NK-92 (cell line): Measurements from ENCODE around the gene HLA-F.
A peak's percentile ranks its signal among the peaks of the same experiment; 100 is the strongest.

Experiments
- DNase-seq: peaks from one replicate; lab custom pipeline; 2025; ENCODE audit not compliant: unreplicated experiment; lab: John Stamatoyannopoulos, UW

HLA-F gene

DNA sequence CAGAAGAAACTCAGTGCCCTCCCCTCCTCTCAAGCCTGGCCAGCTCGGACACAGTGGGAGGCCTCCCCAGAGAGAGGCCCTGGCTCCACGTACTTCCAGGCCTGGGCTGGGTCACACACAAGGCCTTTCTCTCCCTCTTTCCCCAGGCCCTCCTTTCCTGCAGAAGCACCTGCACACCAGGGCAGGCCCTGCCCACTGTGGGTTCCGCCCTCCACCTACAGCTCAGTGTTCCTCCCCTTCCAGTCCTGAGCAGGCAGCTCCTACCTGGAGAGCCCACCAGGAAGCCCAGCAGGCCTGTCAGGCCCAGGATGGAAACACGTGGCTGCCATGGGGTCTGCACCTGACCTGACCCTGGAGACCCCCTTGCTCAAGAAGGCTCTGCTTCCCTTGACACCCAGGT is 18.9 kb downstream of the HLA-F start:
- no peak for DNase-seq

GRCh38 chr6:29743025-29743424 is 19.8 kb downstream of the HLA-F start:
- DNase-seq: no peak

GRCh38 chr6:29743568-29743967 is 20.3 kb downstream of the HLA-F start:
- DNase-seq: no peak

GRCh38 chr6:29744131-29744530 is 20.9 kb downstream of the HLA-F start:
- no peak for DNase-seq

GRCh38 chr6:29744621-29745020 is 21.4 kb downstream of the HLA-F start:
- DNase-seq: no peak

DNA sequence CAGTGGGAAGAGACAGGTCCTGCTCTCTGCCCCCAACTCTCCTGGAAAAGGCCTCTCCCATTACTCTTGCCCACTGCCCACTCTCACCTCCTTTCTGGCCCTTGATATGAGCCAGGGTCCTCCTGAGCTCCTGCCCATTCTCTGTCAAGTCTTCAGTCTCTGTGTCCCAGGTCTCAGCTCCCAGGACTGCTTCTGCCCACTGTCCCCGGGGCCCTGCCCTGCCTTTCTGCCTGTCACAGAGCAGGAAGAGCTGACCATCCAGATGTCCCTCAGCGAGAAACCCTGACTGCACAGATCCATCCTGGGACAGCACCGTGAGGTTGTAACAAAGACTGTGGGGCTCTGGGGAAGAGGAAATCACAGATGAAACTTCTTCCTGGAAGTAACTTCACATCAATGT is 22.2 kb downstream of the HLA-F start:
- DNase-seq: no peak

DNA sequence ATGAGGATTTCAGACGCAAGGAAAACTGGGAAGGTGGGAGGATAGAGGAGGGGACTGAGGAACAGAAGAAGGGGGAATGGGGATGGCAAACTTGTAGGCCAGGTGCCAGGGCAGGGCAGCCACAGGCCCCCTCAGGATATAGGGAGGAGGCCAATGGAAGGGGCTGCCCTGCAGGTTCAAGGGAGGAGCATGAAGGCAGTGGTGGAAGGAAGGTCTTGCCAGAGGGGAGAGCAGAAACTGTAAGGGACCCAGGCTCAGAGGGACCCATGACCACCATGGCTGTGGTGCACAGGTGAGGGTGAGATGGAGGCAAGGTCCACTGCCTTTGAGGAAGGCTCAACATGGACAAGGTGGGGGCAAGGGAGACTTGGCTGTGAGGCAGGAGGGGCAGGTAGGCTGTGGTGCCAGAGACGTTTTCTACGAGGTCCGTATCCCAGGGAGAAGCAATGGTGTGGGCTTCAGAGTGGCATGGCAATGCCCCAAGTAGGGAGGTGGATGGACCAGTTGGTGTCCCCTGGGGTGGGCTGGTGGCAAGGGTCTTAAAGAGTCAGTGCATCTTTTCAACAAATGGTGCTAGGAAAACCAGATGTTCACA is 22.7 kb downstream of the HLA-F start:
- no peak for DNase-seq

DNA sequence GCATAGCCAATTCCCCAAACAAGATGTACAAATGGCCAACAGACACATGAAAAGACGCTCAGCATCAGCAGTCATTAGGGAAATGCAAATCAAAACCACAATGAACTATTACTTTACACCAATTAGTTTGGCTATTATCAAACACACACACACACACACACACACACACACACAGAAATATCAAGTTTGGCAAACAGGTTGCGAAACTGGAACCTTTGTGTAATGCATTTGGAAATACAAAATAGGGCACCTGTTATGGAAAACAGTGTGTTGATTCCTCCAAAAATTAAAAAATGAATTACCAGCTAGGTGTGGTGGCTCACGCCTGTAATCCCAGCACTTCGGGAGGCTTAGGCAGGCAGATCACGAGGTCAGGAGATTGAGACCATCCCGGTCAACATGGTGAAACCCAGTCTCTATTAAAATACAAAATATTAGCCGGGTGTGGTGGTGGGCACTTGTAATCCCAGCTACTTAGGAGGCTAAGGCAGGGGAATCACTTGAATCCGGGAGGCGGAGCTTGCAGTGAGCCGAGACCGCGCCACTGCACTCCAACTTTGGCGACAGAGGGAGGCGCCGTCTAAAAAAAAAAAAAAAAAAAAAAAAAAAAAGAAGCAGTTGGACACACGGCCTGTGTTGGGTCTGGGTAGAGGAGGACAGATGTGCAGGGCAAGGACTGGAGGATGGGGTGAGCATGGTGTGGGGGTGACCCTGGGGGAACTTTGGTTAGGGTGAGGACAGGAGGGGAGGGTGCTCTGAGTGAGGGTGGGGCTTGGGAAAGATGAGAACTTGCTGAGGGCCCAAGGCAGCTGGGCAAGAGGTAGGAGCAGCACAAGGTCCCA is 23.8 kb downstream of the HLA-F start:
- DNase-seq: no peak

GRCh38 chr6:29747688-29748250 is 24.5 kb downstream of the HLA-F start:
- DNase-seq: no peak

DNA sequence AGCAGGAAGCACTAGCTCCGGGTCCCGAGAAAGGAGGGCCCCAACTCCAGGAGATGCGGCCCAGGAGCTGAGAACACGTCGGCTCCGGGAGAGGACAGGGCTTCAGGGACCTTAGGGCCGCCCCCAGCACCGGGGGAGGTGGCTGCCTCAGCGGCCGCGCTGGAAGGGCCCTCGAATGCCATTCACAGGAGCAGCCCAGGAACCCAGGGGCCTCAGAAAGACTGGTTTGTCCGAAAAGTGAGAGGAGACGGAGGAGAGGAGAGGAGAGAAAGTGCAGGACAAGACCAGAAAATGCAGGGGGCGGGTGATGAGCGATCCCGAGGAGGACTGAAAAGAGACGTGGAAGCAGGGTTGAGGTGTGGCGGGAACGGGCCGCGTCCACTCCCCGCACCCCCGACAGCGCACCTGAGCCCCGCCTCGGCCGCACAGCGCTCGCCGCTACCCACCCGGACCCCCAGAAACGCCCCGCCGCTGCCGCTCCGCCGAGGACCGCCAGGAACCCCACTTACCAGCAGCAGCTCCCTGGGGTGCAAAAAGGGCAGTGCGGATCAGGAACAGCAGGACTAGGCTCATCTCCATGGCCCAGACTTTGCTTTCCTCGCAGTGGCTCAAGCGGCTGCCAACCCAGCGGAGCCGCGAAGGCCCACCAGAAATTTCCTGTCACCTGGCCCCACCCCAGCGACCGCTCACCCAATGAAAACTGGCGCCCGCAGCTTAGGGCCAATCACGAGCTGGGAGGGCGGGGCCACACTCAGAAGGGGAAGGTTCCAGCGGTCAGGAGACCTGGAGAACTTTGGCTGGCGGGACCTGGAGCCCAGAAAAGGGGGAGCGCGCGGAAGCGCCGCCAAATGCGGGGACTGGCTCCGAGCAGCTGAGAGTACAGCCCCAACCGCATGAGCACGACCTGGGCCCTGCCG is 25.4 kb downstream of the HLA-F start:
- DNase-seq: peak; percentile 47

DNA sequence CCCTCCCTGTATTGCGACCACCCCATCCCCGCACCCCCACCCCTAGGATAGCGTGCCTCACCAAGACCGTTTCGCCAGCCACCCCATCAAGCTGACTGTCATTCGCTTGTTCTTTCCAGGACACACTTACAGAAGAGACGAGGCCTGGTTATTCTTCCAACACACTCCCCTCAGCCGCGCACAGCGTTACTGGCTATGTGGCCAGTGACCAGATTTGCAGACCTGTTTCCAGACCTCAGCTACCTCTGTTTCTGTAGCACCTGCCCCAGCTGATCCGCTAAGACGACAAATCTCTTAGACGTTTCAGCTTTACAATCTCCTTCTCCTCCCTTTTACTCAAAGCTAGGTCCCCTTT is 26.1 kb downstream of the HLA-F start:
- DNase-seq: no peak

DNA sequence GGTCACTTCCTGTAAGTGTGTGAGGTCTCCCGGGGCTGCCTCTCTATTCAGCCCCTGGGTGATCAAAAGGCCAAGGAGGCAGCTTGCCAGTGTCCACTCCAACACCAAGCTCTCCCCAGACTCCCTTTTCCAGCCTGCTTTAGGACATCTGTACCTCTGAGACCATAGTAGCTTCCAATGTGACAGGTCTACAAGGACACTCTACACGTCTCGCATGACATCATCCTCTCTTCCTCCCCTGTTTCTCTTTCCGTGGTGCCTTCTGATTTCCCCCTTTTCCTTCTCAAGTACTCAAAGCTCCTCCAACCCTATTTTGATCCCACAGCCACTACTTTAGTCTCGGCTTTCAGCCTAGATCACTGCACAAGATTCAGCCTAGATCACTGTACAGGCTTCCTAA is 26.4 kb downstream of the HLA-F start:
- no peak for DNase-seq

- DNase-seq: no peak
Observed at GRCh38 chr6:29750709-29751108, 27.5 kb downstream of the HLA-F start.

- DNase-seq: no peak
Observed at GRCh38 chr6:29751480-29751879, 28.2 kb downstream of the HLA-F start.

GRCh38 chr6:29752451-29753308 is 29.4 kb downstream of the HLA-F start:
- DNase-seq: no peak

DNA sequence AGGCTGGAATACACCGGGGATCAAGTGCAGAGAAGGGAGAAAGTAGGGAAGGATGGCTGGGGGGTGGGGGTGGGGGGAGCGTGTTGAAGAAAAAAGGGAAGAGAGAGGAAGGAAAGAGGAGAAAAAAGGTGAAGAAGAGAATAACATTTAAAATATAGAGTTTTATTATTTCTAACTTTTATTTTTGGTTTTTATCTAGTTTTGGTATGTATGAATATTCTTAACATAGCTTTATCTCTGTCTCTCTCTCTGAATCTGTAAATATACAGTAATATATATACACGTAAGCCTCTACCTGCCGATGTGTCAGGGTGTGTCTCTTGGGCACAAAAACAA is 30.0 kb downstream of the HLA-F start:
- DNase-seq: no peak

GRCh38 chr6:29755295-29755871 is 32.1 kb downstream of the HLA-F start:
- DNase-seq: no peak

DNA sequence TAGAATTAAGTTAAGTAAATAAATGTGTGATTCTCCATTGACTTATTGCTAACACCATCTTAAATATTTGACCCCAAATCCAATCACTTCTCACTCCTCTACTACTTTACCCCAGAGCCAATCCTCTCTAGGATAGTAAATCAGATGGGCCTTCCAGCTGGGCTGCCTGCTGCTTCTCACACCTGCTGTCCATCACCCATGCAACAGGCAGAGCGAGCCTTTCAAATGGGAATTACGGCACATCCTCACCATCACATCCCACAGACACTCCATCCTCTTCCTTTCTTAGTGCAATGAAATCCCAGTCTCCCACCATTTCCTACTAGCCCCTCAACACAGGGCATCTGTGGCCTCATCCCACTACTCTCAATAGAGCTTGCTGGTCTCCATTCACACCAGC is 34.0 kb downstream of the HLA-F start:
- no peak for DNase-seq

GRCh38 chr6:29757701-29758293 is 34.6 kb downstream of the HLA-F start:
- DNase-seq: no peak

GRCh38 chr6:29758761-29759160 is 35.5 kb downstream of the HLA-F start:
- no peak for DNase-seq
